GM19351 (cell line): ENCODE results near the gene EXOC3L1.

ENCODE experiments used
- ATAC-seq: cut with Tn5 transposase; IDR thresholded peaks from one replicate; pipeline ENCODE4 v1.9.1; 2021; ENCODE audit warnings: mild to moderate bottlenecking, moderate library complexity; ENCODE audit not compliant: unreplicated experiment

EXOC3L1 gene

DNA sequence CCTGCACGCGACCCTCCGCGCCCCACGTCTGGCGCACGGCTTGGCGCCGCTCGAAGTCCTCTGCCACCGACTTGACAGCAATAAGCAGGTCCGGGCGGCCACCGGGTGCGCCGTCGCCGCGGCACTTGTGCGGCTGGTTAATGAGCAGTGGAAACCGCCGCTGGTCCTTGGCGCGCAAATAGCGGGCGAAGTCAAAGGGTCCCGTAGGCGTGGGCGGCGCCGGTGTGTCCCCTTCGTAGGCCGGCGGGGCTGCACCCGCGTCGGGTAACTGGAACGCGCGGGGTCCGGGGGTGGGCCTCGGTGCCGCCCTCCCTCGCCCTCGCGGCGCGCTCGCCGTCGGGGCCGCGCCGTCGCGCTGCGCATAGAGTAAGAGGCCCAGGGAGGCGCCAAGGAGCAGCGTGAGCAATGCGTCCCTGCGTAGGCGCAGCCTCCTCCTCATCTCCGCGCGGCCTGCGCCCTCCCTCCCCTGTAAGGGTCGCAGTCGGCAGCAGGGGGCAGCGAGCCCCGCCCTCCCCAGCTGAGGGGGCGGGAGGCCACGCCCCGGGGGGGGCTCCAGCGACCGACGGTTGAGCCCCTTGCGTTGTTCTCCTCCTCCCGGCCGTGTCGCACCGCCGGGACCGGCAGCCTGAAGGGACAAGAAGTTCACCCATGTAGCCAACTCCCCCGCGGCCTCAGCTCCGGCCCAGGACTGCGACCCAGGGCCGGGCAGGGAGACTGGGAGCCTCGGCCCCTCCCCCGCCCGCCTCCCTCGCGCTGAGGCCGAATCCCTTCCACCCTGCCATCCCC, 39.7 kb downstream of the EXOC3L1 start:
- peak; percentile 43 for ATAC-seq

DNA sequence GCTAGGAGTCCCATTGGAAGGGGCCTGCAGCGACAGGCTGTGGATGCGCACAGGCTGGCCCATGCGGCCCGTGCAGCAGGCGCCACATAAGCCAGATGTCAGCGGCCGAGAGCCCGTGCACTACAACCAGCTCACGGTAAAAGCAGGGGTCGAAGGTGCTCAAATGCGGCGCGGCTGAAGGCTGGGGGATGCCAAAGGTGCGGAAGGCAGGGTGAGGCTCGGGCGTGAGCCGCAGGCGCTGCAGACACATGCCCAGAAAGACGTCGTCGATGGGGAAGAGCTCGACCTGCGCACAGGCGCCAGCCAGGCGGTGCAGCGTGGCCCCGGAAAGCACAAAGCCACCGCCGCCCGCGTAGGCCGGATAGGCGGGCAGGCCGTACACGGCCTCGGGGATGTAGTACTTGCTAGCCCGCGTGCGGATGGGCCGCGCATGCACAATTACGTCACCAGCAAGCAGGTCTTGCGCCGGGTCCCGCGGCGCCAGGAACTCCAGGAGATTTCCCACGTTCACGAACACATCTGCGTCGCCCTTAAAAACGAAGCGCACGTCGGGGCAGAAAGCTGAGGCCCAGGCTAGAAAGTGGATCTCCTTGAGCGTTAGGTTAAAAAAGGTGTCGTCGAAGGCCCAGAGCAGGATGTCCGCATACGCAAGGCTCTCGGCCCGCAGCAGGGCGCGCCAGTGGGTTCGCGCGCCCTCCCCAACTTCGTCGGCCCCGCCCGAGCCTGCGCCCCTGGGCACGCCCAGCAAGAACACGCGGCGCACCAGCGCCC, 40.5 kb downstream of the EXOC3L1 start:
- no peak for ATAC-seq

GRCh38 chr16:67148656-67149275, 41.2 kb downstream of the EXOC3L1 start:
- no peak for ATAC-seq

DNA sequence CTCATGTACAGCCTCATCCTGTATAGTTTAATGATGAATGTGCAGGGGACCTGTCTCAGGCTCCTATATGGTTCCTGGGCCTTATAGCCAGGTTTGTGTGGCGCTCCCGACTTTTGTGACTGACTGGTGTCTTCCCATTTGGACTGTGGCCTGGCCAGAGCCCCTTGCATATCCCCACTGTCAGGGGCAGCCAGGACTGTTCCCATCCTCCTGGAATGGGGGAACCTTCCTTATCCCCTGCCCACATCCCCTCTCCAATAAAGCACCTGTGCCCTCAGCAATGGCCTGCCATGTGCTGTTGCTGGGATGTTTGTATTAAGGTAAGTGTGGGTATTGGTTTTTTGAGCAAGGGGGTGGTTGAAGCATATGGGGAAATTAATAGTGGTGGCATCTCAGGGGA, 41.7 kb downstream of the EXOC3L1 start:
- no peak for ATAC-seq

DNA sequence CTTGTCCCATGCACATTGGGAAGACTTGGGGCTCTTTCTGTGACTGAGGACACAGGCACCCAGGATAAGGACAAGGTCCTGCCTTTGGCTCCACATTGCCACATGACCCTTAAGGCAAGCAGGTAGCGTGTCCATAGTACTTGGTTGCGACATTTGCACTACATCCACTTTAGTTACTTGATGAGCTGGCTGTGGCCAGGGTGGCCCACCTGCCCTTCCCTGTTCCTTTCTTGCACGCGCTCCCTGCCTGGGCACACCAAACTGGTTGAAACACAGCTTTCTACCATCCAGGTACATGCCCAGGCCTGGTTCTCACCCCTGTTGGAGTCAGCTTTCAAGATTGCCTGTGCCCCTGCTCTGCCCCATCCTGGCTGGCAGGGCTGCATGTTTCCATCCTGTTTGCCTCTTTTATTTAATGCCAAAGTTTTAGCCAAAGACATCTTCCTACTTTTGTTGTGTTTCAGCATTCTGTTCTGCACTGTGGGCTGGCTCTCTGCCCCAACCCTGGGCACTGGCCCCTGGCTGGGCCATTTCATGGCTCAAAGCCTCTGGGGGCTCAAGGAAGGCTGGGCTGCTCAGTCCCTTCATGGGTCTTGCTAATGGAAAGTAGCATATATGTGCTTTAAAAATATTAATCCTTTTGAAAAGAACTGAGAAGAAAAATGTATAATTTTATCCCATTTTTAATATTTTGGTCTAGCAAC, 42.3 kb downstream of the EXOC3L1 start:
- ATAC-seq, result no peak

DNA sequence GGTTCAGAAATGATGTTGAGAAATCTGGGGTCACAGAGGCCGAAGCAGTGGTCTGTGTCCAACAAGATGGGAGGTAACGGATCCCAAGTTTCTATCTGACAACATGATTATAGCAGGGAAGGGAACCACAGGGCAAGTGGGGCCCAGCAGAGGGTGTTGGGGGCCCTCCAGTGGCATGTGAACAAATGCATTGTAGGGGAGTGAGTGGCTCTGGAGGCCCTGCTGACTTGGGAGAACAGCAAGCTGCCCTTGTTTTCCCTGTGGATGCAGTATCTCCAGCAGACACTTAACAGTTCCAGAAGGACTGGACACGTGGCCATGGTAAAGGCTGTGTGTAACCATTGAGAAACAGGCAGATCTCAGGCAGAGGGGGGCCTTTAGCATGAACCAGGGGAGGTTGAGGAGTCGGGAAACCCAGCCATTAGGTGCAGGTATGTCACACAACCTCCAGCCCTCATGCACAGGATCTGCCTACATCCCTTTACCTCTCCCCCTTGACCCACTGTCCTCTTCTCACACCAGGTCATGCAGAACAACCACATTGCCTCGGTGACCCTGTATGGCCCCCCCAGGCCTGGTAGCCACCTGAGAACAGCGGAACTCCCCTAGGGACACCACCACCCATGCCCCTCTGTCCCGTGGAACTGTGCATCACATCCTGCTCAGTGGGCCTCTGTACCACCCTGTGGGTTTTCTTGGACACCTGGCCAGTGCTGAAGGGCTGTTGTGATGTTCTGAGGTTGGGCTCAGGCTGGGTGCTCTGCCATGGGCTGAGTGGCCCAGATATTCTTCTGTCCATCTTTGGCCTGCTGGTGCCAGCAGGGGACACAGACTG, 43.2 kb downstream of the EXOC3L1 start:
- no peak for ATAC-seq

GRCh38 chr16:67145746-67146145, 44.2 kb downstream of the EXOC3L1 start:
- no peak for ATAC-seq

GRCh38 chr16:67144943-67145342, 45.0 kb downstream of the EXOC3L1 start:
- no peak for ATAC-seq

DNA sequence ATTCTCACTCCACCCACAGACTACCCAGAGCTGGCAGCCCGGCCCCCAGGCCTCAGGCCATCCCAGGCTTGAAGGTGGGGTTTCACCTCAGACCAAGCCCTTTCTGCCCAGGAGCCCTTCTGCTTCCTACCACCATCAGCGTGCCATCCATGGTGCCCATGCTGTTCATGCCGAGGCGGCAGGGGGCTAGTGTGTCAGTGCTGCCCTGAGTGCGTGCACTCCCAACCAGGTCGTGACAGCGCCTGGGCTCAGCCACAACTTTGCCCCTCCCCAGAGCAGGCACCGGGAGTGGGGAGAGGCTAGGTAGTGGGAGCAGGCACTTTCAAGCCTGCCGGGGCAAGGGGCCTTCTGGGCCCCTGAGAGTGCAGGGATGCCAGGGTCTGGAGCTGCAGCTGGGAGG, 47.6 kb downstream of the EXOC3L1 start:
- no peak for ATAC-seq

- no peak for ATAC-seq
These were observed 48.5 kb downstream of the EXOC3L1 start for GRCh38 chr16:67141391-67141790.

DNA sequence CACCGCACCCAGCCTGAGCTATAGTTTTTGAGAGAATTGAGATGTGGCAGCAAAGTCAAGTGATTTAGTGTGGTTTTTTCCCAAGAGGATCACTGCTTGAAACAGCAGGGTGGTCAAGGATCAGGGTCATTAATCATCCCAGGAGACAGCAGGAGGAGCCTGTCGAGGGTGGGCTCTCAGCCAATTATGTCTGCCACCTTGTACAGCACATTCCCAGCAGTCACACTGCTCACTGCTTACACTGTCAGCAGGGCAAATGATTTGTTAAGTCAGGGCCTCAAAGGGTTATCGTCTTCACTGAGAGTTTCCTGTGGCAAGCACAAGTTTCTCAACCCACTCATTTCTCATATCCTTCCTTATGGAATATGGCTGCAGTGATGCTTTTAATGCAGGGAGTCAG, 52.3 kb downstream of the EXOC3L1 start:
- no peak for ATAC-seq
